ENCODE results near the gene PHETA2. TPM values are rescaled to one million over a fixed set of nuclear protein-coding genes. Genes with fewer than 3 reads are reported as not detected.
A peak's percentile ranks its signal among the peaks of the same experiment; 100 is the strongest.
"Not testable (repeated sequence)": the region's sequence is repeated elsewhere in the genome, so short reads cannot be mapped to it uniquely, and the experiment has no call there.

Gene PHETA2
- total and polyA plus RNA-seq, 5 experiments from 2014 or later, result 0.08 to 1.6 (median 0.17) TPM

DNA sequence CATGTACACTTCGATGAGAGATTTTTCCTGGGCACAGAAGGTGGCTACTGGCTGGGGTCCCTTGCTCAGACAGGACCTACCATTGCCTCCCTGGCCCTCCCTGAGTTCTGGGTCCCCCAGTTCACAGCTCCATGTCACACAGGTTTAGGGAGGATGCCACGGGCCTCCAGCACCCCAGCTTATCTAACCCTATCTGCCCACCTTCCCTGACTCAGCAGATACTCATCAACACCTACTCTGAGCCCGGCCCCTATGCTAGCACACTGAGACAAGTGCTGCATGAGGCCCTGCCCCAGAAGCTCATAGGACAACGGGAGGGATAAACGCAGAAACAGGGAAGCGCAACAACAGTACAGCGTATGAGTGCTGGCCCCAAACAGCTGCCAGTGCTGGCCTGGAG is 13.0 kb upstream of the PHETA2 start:
- Mint-ChIP-seq H3K4me3 (no peak overlapping the region), H3K4me1 (peaks cover 0 to 3% (median 0%) of the 10 kb centered on the region in 4 donors), H3K36me3 (peaks cover 15 to 45% (median 41%) of the 10 kb centered on the region in 3 donors), H3K27me3 (no peaks in the 10 kb centered on the region), H3K9me3 (peaks cover 6 to 15% (median 13%) of the 10 kb centered on the region in 9 donors), H3K27ac (no peak overlapping the region)
- DNase-seq, result no peak
- ATAC-seq, result no peak
- POLR2A ChIA-PET, result interaction anchor here (0.6 to 2.4 kb wide), 2 partner anchors 18 to 35 kb away, joined by 6 to 7 read pairs; partner anchors contain the start of gene SMDT1

DNA sequence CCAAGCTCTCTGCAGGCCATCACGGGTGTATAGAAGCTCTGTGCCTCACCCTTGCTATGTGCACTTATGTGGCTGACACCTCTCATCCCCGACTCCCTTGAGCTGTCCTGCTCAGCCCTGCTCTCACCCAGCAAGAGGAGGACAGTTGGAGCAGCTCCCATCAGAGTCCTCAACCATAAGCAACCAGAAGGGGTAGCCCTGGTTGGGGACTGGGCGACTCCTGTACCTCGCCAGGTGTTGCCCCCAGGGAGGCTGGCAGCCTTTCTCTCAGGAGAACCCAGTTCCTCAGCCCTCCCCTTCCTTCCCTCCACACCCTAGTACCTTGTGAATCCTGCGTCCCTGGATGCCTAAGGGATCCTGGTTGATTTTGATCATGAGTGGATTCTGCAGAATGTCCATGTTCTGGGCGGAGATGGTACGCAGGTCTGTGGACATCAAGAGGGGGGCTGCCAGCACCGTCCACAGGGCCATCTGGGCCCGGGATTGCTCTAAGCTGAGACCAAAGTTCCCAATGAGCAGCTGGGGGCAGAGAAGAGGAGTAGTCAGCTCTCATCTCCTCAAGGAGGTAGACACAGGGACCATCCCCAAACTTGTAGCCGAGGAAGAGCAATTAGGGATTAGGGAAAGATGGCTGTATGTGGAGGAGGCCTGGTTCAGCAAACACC is 11.4 kb upstream of the PHETA2 start:
- ATAC-seq (no peak), DNase-seq (no peak)
- H3K9me3 Mint-ChIP-seq, result peaks cover 0 to 5% (median 0%) of the 10 kb centered on the region in 9 donors
- H3K27ac Mint-ChIP-seq, result no peak overlapping the region
- peaks cover 0 to 9% (median 0%) of the 10 kb centered on the region in 4 donors for H3K4me1 Mint-ChIP-seq
- H3K27me3 Mint-ChIP-seq, result no peaks in the 10 kb centered on the region
- no peak overlapping the region for H3K4me3 Mint-ChIP-seq
- POLR2A ChIA-PET, result interaction anchor here (0.5 to 2.4 kb wide), 2 partner anchors 16 to 40 kb away, joined by 7 to 10 read pairs; partner anchors contain the start of gene SMDT1
- peaks cover 5 to 50% (median 33%) of the 10 kb centered on the region in 3 donors for H3K36me3 Mint-ChIP-seq

DNA sequence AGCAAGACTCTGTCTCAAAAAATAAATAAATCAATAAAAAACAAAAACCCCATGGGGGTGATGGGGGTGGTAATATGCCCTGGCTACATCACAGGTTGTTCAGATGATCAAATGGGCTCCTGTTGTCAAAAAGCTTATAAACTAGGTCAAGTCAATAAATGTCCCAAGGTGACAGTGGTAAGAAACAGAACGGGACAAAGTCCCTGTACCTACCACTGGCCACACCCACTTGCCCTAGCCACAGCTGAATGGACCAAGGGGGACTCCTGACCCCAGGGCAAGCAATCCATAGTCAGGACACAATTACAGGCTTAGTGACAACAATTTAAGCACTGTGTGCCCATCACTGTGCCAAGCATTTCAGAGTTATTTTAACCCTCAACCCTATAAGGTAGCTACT is 9.4 kb upstream of the PHETA2 start:
- Mint-ChIP-seq H3K27me3 (no peaks in the 10 kb centered on the region), H3K4me1 (peaks cover under 1 to 10% (median 5%) of the 10 kb centered on the region in 4 donors), H3K4me3 (no peak overlapping the region), H3K9me3 (no peaks in the 10 kb centered on the region), H3K27ac (peak overlapping the region in 1 of 10 donors; percentile 74), H3K36me3 (peaks cover 0 to 47% (median 22%) of the 10 kb centered on the region in 3 donors)
- POLR2A ChIA-PET, result no interaction called here
- no peak for ATAC-seq
- no peak for DNase-seq

DNA sequence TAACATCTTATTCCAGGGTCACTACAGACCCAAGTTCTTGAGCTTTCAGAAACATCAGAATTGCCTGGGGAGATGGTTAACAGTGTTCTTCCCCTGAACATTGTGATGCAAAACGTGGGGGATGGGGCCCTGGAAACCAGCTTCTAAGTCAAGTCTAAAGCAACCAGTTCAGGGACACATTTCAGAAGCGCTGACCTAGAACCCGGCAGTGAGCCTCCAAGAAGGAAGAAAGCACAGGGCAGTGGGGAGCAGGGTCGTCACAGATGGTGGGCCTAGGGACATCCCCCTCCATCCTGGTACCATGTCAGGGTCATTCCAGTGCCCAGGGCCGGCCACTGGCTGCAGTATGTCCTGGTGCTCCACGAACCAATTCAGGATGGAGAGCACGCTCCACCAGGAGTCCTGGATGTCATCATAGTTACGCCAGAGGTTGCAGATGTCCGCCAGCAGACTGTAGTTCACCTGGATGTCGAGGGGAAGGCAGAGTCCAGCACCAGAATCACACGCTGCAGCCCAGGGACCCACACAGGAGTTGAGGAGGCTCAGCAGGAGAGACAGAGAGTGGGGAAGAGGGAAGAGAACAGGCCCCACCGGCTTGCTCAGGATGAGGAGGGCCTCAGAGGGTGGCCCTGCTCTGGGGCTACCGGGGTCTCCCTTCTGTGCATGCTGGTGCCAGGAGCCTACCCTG is 8.5 kb upstream of the PHETA2 start:
- ATAC-seq, result no peak
- Mint-ChIP-seq H3K27me3 (no peaks in the 10 kb centered on the region), H3K4me3 (no peak overlapping the region), H3K9me3 (no peaks in the 10 kb centered on the region), H3K4me1 (peaks cover 9 to 18% (median 9%) of the 10 kb centered on the region in 4 donors), H3K27ac (peak overlapping the region in 4 of 10 donors; percentile 16 to 74 (median 64)), H3K36me3 (peaks cover 0 to 44% (median 15%) of the 10 kb centered on the region in 3 donors)
- DNase-seq, result no peak
- POLR2A ChIA-PET, result no interaction called here

DNA sequence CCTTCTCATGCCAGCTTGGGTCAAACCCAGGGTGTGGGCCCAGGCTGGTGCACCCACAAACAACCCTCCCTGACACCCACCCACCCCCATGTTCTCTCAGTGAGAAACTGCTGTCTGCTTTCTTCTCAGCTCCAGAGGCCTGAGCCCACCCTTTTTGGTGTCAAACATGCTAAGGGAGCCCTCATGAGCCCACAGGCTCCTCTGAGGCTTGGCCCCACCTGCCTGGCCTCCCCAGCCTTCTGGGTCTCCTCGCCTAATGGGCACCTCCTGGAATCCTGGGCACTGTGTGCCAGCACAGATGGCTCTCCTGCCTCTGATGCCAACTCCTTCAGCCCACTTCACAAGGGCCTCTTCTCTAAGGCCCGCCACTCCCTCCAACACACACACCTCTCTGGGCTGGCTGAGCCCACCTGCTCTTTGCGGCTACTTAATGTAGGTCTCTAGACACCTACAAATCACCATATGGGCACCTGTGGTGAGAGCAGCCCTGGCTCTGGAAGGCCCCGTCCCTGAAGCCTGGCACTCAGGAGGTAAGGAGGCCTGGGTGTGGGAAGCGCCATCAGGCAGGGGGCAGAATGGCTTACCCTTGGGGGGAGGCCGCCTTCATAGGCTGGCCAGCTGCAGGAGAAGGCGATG is 7.8 kb upstream of the PHETA2 start:
- POLR2A ChIA-PET, result no interaction called here
- peak overlapping the region in 1 of 10 donors; percentile 1 for H3K27ac Mint-ChIP-seq

DNA sequence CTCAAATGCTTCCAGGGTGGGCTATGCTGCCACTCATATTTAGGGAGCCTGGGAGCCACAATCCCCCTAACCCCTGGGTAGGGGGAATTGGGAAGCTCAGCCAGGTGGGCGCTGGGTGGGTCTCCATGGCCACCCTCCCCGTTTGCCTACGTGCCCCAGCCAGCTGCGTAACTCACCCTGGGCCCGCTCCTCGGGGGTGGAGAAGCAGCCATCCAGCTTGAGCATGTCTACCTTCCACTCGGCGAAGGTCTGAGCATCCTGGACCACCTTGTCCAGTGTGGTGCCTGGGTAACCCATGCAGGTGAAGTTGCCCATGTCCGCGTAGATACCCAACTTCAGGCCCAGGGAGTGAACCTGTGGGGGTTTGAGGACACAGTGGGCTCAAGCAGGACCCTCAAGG is 7.1 kb upstream of the PHETA2 start:
- no peak overlapping the region for H3K27ac Mint-ChIP-seq
- DNase-seq (no peak), ATAC-seq (no peak)
- H3K27me3 Mint-ChIP-seq, result no peaks in the 10 kb centered on the region
- H3K36me3 Mint-ChIP-seq, result peaks cover 0 to 34% (median 9%) of the 10 kb centered on the region in 3 donors
- no peaks in the 10 kb centered on the region for H3K9me3 Mint-ChIP-seq
- no peak overlapping the region for H3K4me3 Mint-ChIP-seq
- H3K4me1 Mint-ChIP-seq, result peaks cover 20 to 31% (median 22%) of the 10 kb centered on the region in 4 donors
- POLR2A ChIA-PET, result no interaction called here

More for the DNA sequence above, 7.8 kb upstream of the PHETA2 start:
- Mint-ChIP-seq H3K27me3 (no peaks in the 10 kb centered on the region), H3K36me3 (peaks cover 0 to 38% (median 9%) of the 10 kb centered on the region in 3 donors), H3K4me3 (no peak overlapping the region), H3K4me1 (peaks cover 14 to 24% (median 16%) of the 10 kb centered on the region in 4 donors), H3K9me3 (no peaks in the 10 kb centered on the region)
- ATAC-seq (no peak), DNase-seq (no peak)

DNA sequence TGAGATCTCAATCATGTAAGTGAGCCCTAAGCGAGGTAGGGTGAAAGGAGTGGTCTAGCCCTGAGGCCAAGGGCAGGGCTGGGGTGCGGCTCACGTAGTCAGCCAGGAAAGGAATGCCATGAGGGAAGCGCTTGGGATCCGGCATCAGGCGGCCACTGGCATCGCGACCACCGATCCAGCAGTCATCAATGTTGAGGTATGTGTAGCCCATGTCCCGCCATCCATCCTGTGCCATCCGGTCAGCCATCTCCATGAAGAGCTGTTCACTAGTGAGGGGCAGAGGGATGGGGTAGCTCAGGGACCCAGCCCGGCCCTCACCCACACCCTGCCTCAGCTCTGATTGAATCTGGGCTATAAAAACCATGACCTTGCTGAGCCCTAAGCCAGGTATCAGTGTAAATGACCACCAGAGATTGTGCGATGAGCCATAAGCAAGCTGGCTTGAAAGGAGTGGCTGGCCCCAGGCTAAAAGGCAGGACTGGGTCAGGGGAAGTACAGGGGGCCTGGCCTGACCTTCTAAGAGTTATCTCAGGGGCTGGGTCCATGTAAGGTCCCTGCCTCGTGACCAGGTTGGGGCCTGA is 6.3 kb upstream of the PHETA2 start:
- ATAC-seq, result no peak
- Mint-ChIP-seq H3K36me3 (peaks cover 0 to 28% (median 9%) of the 10 kb centered on the region in 3 donors), H3K9me3 (no peaks in the 10 kb centered on the region), H3K4me3 (no peak overlapping the region), H3K27me3 (no peaks in the 10 kb centered on the region), H3K27ac (peak overlapping the region in 2 of 10 donors; percentile 27 to 72), H3K4me1 (peaks cover 22 to 36% (median 25%) of the 10 kb centered on the region in 4 donors)
- POLR2A ChIA-PET, result no interaction called here
- no peak for DNase-seq

DNA sequence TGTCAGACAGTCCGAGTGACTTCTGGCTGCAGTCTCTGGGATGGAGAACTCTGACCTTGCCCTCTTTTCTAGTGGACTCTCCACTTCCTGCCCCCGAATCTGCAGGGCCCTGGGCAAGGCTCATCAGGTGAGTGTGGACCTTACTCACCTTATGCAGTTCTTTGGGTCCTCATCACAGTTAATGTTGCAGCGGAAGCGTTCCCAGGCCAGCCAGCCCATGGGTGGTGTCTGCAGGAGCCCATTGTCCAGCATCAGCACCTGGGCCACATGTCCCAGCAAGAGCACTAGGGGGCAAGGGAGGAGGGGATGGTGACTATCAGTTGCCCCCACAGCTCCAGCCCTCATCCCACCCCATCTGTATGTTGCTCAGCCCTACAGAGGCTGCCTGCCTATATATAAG is 5.8 kb upstream of the PHETA2 start:
- Mint-ChIP-seq H3K4me3 (peak overlapping the region in 1 of 10 donors; percentile 4), H3K27me3 (no peaks in the 10 kb centered on the region), H3K9me3 (no peaks in the 10 kb centered on the region), H3K4me1 (peaks cover 23 to 40% (median 30%) of the 10 kb centered on the region in 4 donors), H3K27ac (peak overlapping the region in 1 of 10 donors; percentile 59), H3K36me3 (peaks cover 0 to 23% (median 5%) of the 10 kb centered on the region in 3 donors)
- no peak for DNase-seq
- POLR2A ChIA-PET, result interaction anchor here (3.0 kb wide), 1 partner anchor 23 kb away, joined by 21 read pairs; the partner anchor contains the start of gene NDUFA6
- no peak for ATAC-seq

DNA sequence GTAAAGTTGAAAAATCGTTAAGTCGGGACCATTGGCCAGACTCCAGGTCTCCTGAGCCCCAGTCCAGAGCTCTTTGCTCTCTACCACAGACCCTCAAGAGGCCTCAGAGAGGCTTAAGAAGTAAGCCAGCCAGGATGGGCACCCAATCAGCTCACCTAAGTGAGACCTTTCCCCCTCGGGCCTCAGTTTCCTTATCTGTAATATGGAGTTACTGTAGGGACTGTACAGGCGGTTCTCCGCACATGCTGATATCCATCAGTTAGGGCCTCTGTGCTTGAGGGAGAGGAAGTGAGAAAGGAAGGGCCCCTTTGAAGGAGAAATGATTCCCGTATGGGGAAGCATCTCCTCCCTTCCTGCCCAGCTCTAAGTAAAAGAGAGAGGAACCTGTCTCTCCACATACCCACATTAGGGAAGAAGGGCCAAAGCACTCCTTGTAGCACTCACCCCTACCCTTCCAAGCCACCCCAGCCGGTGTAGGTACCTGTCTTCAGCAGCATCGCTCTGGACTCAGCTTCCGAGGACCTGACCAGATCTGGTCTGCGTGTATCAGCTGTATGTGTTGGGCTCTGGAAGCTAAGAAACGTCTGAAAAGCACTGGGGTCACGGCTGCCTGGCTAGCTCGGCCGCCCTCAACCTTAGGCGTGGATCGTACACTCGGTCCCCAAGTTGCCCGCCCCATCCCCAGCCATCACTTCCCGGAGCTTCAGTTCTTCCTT is 4.1 kb upstream of the PHETA2 start:
- no peak for DNase-seq
- Mint-ChIP-seq H3K4me3 (peak overlapping the region; percentile 86 to 97 (median 93)), H3K4me1 (peaks cover 22 to 46% (median 33%) of the 10 kb centered on the region in 4 donors), H3K36me3 (peaks cover 0 to 16% (median 4%) of the 10 kb centered on the region in 3 donors), H3K9me3 (no peaks in the 10 kb centered on the region), H3K27me3 (no peaks in the 10 kb centered on the region), H3K27ac (peak overlapping the region in 9 of 10 donors; percentile 75 to 93 (median 90))
- no peak for ATAC-seq
- POLR2A ChIA-PET, result interaction anchor here (0.6 to 3.0 kb wide), 8 partner anchors 9 to 388 kb away, joined by 3 to 46 read pairs (median 4); partner anchors contain the start of genes NDUFA6, SMDT1 and WBP2NL

DNA sequence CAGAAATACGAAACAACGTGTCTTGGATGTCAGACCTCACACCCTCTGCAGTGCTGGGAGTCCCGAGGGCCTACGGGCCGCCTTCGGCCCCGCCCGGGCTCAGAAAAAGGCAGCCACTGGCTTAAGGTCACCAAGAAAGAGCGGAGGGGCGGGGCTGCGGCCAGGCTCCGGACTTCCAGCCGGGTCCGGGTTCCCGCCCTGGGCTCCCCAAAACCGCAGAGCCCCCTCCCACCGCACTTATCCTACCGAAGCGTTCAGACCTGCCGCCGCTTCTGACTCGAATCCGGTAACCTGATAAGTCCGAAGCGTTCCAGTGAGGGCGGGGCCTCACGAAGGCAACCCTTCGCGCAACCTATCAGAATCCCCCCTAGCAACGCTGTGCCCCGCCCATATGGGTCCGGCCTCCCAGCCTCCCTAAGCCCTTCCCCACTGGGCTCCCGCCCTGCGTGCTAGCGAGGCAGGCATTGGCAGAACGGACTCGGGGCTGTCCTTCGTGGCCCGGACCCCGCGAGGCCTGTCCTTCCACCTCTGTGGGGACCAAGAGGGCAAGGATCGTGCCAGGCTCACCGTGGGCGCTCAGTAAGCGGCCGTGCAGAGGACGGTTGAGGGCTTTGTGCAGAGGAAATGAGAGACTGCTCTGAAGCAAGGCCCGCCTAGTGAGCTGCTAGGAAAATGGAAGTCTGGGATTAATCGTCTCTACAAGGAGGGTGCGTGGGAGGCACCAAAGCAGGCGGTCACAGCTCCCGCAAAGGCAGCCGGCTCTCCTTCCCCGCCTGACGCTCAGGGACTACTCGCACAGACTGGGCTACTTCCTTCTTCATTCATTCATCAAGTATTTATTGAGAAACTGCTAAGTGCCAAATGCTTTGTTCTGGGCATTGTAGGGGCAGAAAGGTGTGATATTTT is 3.3 kb upstream of the PHETA2 start, which contains the start of gene NAGA:
TSS of gene NAGA (minus strand) at position 296 of the 906 bp plus-strand sequence. CDS start 515 bp downstream, outside the sequence.
- ATAC-seq (peak; percentile 96 to 98), DNase-seq (peak; percentile 79 to 95 (median 88))
- peak within 1 kb of the TSS; percentile 86 to 97 (median 93) for H3K4me3 Mint-ChIP-seq
- H3K27me3 Mint-ChIP-seq, result no peaks in the 10 kb centered on the region
- H3K27ac Mint-ChIP-seq, result peak within 1 kb of the TSS; percentile 64 to 95 (median 92)
- H3K4me1 Mint-ChIP-seq, result peaks cover 21 to 53% (median 38%) of the 10 kb centered on the region in 4 donors
- H3K36me3 Mint-ChIP-seq, result peaks cover 0 to 14% (median 4%) of the 10 kb centered on the region in 3 donors
- no peaks in the 10 kb centered on the region for H3K9me3 Mint-ChIP-seq
- POLR2A ChIA-PET, result interaction anchor here (0.6 to 3.0 kb wide), 6 partner anchors 9 to 1951 kb away, joined by 3 to 46 read pairs (median 4); partner anchors contain the start of genes NDUFA6, SMDT1 and WBP2NL

DNA sequence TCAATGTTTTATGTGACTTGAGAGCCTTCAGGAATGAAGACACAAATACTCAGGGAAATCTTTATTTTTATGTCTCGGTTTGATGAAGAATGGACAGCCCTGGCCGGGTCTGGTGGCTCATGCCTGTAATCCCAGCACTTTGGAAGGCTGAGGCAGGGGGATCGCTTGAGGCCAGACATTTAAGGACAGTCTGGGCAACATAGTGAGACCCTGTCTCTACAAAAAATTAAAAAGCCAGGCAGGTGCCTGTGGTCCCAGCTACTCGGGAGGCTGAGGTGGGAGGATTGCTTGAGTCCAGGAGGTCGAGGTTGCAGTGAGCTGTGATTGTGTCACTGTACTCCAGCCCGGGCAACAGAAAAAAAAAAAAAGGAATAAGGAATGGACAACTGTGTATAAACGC is 2.5 kb upstream of the PHETA2 start:
- peaks cover 19 to 55% (median 38%) of the 10 kb centered on the region in 4 donors for H3K4me1 Mint-ChIP-seq
- H3K4me3 Mint-ChIP-seq, result peak overlapping the region; percentile 86 to 97 (median 93)
- peak overlapping the region in 9 of 10 donors; percentile 25 to 95 (median 92) for H3K27ac Mint-ChIP-seq
- POLR2A ChIA-PET, result interaction anchor here (0.6 to 3.0 kb wide), 4 partner anchors 8 to 1952 kb away, joined by 3 to 46 read pairs (median 12); partner anchors contain the start of genes NDUFA6 and SMDT1
- not testable (repeated sequence) for DNase-seq, H3K36me3 Mint-ChIP-seq, ATAC-seq, H3K27me3 Mint-ChIP-seq, H3K9me3 Mint-ChIP-seq

All from naive thymus-derived CD8-positive, alpha-beta T cell (primary cell).